Vagina (tissue), 2 donors: ENCODE results near the gene KCNN3.

ENCODE experiments used
- POLR2A ChIP-seq, 2 donors: fragments of 450-650 bp; IDR thresholded peaks; one replicate each; pipeline ENCODE4 v1.6.1; 2017; ENCODE audit warnings: antibody characterized with exemption in 2 of 2, mild to moderate bottlenecking in 2 of 2, moderate library complexity in 2 of 2
- POLR2AphosphoS5 ChIP-seq, 2 donors: sonication (generic); formaldehyde crosslinking; IDR thresholded peaks; one replicate each; pipeline ENCODE4 v1.9.0; 2017; ENCODE audit warnings: antibody characterized with exemption in 2 of 2, mild to moderate bottlenecking in 2 of 2, low read depth in 1 of 2; ENCODE audit not compliant: insufficient read depth in 1 of 2
- TF ChIP-seq, protein P1 (sequence below), 3 experiments: fragments of 450-650 bp in 2 of 3; fragments of 200-600 bp in 1 of 3; sonication (generic) in 1 of 3; IDR thresholded peaks; one replicate each; pipeline ENCODE4 v1.5.1; 2017 to 2019; ENCODE audit warnings: antibody characterized with exemption in 3 of 3, mild to moderate bottlenecking in 2 of 3, moderate library complexity in 2 of 3

DNA sequence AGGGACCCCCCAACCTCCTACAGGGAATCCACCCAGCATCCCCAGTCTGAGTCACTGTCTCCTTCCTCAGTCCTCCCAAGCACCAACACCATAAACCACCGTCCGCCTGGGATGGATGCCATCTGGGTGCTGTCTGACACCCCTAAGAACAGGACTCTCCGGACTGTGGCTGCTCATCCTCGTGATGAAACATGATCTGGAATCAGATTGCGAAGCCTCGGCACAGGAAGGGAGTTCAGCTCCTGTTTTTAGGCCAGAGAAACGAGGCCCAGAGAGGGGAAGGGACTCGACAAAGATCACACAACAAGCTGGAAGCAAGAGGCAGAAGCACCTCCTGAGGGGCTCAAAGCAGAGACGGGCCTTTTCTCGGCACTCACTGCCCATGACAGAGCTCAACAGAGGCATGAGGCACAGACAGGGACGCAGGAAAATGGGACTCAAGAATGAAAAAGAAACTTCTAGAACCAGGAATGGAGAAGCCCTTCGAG is 8.4 kb downstream of the KCNN3 start:
- no peak for TF ChIP-seq POLR2AphosphoS5 (IDR thresholded peaks at IDR 0.05; ENCODE audit: insufficient read depth in 1 of 2, low read depth in 1 of 2)
- TF ChIP-seq, protein P1, sequence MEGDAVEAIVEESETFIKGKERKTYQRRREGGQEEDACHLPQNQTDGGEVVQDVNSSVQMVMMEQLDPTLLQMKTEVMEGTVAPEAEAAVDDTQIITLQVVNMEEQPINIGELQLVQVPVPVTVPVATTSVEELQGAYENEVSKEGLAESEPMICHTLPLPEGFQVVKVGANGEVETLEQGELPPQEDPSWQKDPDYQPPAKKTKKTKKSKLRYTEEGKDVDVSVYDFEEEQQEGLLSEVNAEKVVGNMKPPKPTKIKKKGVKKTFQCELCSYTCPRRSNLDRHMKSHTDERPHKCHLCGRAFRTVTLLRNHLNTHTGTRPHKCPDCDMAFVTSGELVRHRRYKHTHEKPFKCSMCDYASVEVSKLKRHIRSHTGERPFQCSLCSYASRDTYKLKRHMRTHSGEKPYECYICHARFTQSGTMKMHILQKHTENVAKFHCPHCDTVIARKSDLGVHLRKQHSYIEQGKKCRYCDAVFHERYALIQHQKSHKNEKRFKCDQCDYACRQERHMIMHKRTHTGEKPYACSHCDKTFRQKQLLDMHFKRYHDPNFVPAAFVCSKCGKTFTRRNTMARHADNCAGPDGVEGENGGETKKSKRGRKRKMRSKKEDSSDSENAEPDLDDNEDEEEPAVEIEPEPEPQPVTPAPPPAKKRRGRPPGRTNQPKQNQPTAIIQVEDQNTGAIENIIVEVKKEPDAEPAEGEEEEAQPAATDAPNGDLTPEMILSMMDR (IDR thresholded peaks at IDR 0.05): no peak
- TF ChIP-seq POLR2A (IDR thresholded peaks at IDR 0.05): no peak
